C4-2B (cell line): ENCODE measurements around the gene OGFOD1.

Experiments used
- CTCF ChIP-seq: fragments of 450-650 bp; conservative IDR thresholded peaks from 2 replicates; pipeline ENCODE4 v1.5.1; 2017; ENCODE audit warnings: mild to moderate bottlenecking
- ZFX ChIP-seq: fragments of 450-650 bp; IDR thresholded peaks from 2 replicates; pipeline ENCODE4 v1.6.1; 2017

DNA sequence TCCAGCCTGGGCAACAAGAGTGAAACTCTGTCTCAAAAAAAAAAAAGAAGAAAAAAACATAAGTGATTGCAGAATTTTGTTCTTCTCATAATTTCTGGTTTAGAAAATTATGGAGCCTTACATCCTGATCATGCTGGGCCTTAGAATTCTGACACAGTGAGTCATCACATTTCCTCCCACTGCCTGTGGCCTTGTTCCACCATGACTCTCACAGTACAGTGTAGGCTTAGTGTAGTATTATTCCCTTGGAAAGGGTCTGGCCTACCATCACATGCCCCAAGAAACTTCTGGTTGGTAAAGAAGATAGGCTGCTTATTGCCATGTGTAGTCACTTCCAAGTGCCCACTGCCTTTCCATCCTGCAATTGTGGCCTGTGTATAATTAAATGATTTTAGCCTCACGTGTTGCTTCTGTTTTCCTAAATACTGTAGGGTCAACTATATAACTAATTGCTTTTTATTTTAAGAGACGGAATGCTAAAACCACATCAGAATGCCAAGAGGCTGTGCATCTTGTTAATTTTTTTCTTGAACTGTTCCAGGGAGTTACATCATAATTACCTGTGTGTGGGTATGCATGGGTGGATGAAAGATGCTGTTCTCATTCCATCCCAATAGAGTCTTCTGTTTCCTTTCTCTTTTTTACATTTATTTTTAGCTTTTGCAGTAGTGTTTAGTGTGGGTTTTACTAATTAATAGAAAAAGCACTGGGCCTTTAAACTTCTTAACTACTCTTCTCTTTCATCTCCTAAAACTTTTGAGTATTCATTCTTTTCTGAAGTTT, 25.9 kb downstream of the OGFOD1 start:
- TF ChIP-seq CTCF (no peak), ZFX (no peak)
